NCI-H748 treated with DMSO at 0.1 percent for 48 hours (cell line): ENCODE data around the gene NOL9.
A peak's percentile ranks its signal among the peaks of the same experiment; 100 is the strongest.
"Not testable (repeated sequence)": the region's sequence is repeated elsewhere in the genome, so short reads cannot be mapped to it uniquely, and the experiment has no call there.

Experiments
- DNase-seq: peaks from one replicate; lab custom pipeline; 2025; lab: John Stamatoyannopoulos, UW

Gene NOL9

GRCh38 chr1:6554031-6554906, at the start of gene NOL9:
NOL9 (minus strand) TSS chr1:6554513; CDS start chr1:6554502, 11 bp downstream.
- DNase-seq, result peak; percentile 37

- no peak for DNase-seq
These were observed 49.1 kb upstream of the NOL9 start for GRCh38 chr1:6603238-6603914.

GRCh38 chr1:6602669-6603237, 48.4 kb upstream of the NOL9 start, which contains the start of gene KLHL21:
KLHL21 (minus strand) TSS chr1:6602869; CDS start chr1:6602817, 52 bp downstream.
- peak; percentile 34 for DNase-seq

GRCh38 chr1:6601923-6602668, 47.8 kb upstream of the NOL9 start:
- no peak for DNase-seq

GRCh38 chr1:6601049-6601922, 47.0 kb upstream of the NOL9 start:
- no peak for DNase-seq

- no peak for DNase-seq
These were observed 46.2 kb upstream of the NOL9 start for GRCh38 chr1:6600410-6601048.

GRCh38 chr1:6599991-6600390, 45.7 kb upstream of the NOL9 start:
- DNase-seq, result not testable (repeated sequence)

- no peak for DNase-seq
These were observed 45.0 kb upstream of the NOL9 start for GRCh38 chr1:6599141-6599975.

GRCh38 chr1:6597777-6598131, 43.4 kb upstream of the NOL9 start:
- DNase-seq, result no peak

- DNase-seq, result no peak
These were observed 42.8 kb upstream of the NOL9 start for GRCh38 chr1:6596886-6597776.

- no peak for DNase-seq
These were observed 42.0 kb upstream of the NOL9 start for GRCh38 chr1:6596351-6596750.

- DNase-seq, result no peak
These were observed 40.8 kb upstream of the NOL9 start for GRCh38 chr1:6594977-6595740.

- DNase-seq, result no peak
These were observed 39.5 kb upstream of the NOL9 start for GRCh38 chr1:6593810-6594209.

GRCh38 chr1:6592865-6593593, 38.7 kb upstream of the NOL9 start:
- no peak for DNase-seq

- no peak for DNase-seq
These were observed 38.1 kb upstream of the NOL9 start for GRCh38 chr1:6592441-6592840.

GRCh38 chr1:6591644-6592043, 37.3 kb upstream of the NOL9 start:
- no peak for DNase-seq

GRCh38 chr1:6591222-6591621, 36.9 kb upstream of the NOL9 start:
- DNase-seq, result no peak
